ENCODE data around the gene ECE1. TPM values are rescaled to one million over a fixed set of nuclear protein-coding genes. Genes with fewer than 3 reads are reported as not detected.

ECE1 gene
- 100 to 1,000 TPM; 108 to 120 TPM for total RNA-seq
- long read RNA-seq, donor 1, full-length matches to known transcripts: 14 of 52 reads
- long read RNA-seq, donor 1, partial matches to known transcripts: 11 of 52 reads
- long read RNA-seq, donor 1, other reads (novel, unspliced or antisense): 27 of 52 reads
- long read RNA-seq, donor 2, full-length matches to known transcripts: 34 of 154 reads
- long read RNA-seq, donor 2, partial matches to known transcripts: 21 of 154 reads
- long read RNA-seq, donor 2, other reads (novel, unspliced or antisense): 99 of 154 reads

DNA sequence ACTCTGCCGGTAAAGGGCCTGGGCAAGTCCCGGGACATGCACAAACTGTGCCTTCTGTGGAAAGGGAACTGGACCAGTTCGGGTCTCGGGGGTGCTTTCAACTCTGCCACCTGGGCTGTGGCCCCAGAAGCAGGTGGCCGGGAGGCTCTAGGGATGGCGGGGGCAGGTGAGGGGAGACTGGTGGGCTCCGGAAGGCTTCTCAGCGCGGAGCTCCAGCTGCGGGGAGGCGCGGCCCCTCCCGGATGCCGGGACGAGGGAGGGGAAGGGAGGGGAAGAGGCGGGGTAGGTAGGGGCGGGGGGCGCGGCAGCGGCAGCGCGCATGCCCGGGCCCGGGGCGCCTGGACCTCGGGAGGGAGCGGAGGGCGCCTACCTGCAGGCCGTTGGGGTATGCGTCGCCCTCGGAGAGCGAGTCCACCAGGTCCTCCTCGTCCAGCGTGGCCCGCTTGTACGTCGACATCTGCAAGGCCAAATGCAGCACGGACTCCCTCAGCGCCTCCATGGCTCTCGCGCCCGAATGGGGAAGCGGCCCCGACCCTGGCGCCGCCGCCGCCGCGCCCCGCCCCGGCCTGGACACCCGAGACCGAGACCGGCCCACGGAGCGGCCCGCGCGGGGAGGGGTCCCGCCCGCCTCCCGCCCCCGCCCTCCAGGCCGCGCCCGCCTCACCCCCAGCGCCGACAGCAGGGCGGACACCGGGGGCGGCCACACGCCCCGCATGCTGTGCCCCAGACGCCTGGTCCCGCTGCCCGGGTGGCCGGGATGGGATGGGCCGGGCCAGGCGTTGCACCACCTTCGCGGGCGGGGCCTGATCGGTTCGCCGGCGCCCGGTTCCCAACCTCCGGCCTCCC, at the start of gene ECE1:
Gene ECE1 (minus strand): TSS at position 764 of the 846 bp plus-strand sequence. CDS start 49 bp downstream, at position 715.
- intact Hi-C loops (cut with DNase I): no loop called here
- no peak for DNase-seq (ENCODE audit: low spot score)

DNA sequence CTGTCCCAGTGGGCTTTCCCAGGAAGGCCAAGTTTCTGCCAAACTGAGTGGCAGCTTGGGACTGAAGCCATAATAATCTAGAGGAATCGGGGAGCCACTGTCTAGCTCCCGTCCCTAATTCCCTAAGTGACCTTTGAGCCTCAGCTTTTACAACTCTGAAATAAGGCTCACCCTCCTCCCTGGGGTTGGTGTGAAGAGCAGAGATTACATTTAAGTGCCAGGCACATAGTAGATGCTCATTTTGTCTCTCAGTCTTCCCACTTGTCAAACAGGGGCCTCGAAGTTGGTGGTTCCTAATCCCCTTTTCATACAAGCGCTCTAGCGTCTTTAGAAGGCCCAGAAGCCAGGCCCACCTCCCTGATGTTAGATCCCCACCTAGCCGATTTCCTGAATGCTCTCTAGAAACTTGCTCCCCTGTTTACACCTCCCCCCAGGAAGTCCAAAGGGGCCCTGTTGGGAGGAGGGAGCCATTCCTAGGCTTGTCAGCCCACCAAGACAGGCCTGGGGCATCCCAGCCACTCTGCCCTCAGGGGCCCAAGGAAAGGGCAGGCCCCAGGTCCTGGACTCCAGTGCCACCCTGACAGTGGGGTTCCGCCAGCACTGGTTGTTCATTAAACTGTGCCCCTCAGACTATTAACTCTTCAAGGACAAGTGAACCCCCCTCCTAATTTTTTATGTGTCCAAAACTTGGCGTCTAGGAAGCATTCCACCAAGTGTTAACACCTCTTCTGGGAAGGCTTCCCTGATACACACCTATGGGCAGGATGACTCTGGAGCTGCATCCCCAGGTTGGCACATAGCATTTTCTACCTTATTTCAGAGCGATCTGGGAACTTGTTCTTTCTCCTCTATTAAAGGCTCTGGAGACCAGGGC, 49.3 kb upstream of the ECE1 start:
- intact Hi-C loops (cut with DNase I): loop anchor here in 1 of 2 donors (5.0 kb wide), 1 partner anchor 87 kb away; no protein-coding TSS in a partner anchor
- no peak for DNase-seq (ENCODE audit: low spot score)

DNA sequence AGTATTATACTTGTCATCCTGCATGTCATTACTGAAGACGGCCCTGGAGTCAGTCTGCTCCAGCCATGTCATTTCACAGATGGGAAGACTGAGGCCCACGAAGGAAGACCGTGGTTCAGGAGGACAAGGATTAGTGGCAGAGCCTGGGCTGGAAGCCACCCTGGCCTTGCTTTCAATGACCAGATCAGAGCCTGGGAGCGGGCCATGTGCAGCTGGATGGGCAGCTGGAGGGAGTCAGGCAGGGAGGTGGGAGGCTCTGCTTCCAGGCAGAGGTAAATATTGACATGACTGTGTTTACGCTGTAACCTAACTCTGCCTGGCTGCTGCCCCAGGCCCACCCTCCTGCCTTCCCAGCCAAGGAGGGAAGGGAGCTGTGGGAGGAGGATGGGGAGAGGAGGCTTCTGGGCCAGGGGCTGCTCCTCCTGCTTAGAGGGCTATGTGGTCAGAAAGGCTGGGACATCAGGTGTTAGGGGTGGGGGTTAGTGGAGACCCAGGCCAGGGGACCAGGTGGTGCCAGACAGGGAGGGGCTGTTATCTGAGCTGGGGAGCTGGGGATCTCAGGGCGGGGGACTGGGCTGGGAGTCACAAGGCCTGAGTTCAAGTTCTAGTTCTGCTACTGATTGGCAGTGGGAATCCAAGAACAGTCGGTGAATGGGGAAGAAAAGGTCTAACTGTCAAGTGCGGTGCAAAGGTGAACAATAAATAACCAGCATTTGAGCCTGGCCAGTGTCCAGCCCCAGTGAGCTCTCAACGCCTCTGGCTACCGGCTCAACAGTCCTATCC, 48.5 kb upstream of the ECE1 start:
- intact Hi-C loops (cut with DNase I): loop anchor here in 1 of 2 donors (5.0 kb wide), 1 partner anchor 86 kb away; no protein-coding TSS in a partner anchor

DNA sequence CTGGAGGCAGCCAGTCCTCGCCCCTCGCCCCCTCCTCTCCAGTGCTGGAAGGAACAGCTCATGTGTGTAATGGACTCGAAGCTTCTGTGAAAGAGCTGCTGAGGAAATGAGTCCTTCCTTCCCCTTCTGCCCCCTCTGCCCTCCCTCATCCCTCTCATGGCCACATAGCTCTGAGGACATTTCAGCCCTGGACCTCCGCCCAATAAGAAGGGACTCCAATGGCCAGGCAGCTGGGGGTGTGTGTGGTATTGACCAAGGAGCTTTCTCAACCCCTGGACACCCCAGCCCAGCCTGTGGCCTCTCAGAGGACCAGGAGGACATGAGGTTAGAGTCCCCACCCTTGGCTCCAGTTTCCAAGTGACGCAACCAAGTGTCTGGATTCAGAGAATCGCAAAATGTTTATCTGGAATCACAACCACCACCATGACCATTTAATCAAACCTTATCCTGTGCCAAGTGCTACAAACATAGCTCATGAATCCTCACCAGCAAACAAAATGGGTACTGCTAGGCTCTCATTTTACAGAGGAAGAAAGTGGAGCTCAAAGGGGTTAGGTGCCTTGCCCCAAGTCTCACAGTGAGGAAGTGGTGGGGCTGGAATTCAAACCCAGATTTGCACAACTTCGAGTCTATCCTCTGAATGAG, 47.8 kb upstream of the ECE1 start:
- intact Hi-C loops (cut with DNase I): loop anchor here in 1 of 2 donors (5.0 kb wide), 1 partner anchor 86 kb away; no protein-coding TSS in a partner anchor
- peak; percentile 98 for DNase-seq (ENCODE audit: low spot score)

More for the DNA sequence above, 48.5 kb upstream of the ECE1 start:
- peak; percentile 90 for DNase-seq (ENCODE audit: low spot score)

DNA sequence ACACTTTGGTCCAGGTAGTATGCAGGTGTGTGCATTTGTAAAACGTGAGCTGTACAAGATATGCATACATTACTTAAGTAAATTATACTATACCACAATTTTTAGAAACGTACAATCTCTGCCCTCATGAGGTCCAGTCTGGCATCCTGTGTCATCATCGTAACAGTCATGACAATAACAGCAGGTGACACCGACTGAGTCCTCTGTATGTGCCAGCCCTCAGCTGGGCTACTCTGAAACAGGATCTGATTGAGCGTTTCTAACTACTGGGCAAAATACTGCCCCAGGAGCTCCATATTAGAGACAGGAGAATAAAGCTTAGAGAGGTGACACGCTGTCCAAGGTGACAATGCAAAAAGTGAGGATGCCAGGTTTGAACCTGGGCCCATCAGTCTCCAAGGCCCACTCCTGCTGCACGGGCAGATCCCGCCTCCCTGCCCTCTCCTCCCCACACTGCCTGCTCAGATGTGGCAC, 47.2 kb upstream of the ECE1 start:
- intact Hi-C loops (cut with DNase I): loop anchor here in 1 of 2 donors (5.0 kb wide), 1 partner anchor 85 kb away; no protein-coding TSS in a partner anchor
- no peak for DNase-seq (ENCODE audit: low spot score)

DNA sequence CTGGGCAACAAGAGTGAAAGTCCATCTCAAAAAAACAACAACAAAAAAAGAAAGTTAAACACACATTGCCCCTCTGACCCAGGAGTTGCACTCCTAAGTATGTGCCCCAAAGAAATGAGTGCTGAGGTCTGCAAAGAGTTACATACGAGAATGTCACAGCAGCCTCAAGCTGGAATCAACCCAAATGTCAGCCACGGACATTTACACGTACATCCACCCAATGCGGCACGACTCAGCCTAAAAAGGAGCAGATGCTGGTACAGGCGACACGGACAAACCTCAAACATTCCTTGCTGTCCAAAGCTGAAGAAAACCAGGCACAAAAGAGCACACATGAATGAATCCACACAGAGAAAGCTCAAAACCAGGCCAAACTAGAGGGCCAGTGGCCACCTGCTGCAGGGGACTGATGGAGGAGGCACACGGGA, 46.8 kb upstream of the ECE1 start:
- no peak for DNase-seq (ENCODE audit: low spot score)
- intact Hi-C loops (cut with DNase I): loop anchor here in 1 of 2 donors (5.0 kb wide), 1 partner anchor 85 kb away; no protein-coding TSS in a partner anchor

DNA sequence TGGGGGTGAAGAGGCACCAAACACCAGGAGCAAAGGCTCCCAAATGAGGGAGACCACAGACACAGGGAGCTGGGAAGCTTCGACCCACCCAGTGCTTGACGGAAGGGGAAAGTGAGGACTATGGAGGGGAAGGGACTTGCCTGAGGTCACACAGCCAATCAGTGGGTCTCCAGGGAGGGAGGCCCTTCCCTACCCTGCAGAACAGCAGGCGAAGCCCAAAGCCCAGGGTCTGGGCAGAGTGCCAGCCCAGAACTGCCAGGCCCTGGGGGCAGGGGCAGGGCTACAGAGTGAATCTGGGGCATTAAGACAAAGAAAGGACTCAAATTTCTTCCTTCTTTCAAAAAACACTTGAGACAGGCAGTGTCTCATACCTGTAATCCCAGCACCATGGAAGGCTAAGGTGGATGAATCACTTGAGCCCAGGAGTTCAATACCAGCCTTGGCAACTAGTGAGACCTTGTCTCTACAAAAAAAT, 45.5 kb upstream of the ECE1 start:
- intact Hi-C loops (cut with DNase I): loop anchor here in 1 of 2 donors (5.0 kb wide), 1 partner anchor 83 kb away; no protein-coding TSS in a partner anchor
- DNase-seq (ENCODE audit: low spot score): no peak

DNA sequence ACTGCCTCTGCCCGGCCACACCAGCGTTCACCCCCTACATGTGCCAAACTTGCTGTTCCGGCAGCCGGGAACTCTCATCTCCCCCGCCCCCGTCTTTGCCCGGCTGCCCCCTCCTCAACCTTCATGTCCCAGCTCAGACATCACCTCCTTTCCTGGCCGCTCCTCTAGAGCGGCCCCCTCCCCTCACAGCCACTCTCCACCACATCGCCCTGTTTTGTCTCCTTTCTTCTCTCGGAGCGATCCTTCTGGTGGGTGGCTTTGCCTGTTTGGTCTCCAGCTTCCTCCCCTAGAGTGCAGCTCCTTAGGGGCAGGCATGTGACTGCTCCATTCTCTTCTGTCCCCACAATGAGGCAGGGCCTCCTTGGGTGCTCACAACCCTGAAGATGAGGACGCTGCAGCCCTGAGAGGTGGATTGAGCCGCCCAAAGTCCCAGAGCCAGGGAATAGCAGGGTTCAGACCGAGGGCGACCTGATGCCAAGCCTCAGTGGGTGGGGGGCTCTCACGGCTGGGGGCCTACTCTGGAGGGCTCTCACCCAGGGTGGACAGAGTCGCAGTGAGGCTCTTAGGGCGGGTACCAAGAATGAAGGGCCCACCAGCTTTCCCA, 44.9 kb upstream of the ECE1 start:
- intact Hi-C loops (cut with DNase I): loop anchor here in 1 of 2 donors (5.0 kb wide), 1 partner anchor 83 kb away; no protein-coding TSS in a partner anchor
- no peak for DNase-seq (ENCODE audit: low spot score)

DNA sequence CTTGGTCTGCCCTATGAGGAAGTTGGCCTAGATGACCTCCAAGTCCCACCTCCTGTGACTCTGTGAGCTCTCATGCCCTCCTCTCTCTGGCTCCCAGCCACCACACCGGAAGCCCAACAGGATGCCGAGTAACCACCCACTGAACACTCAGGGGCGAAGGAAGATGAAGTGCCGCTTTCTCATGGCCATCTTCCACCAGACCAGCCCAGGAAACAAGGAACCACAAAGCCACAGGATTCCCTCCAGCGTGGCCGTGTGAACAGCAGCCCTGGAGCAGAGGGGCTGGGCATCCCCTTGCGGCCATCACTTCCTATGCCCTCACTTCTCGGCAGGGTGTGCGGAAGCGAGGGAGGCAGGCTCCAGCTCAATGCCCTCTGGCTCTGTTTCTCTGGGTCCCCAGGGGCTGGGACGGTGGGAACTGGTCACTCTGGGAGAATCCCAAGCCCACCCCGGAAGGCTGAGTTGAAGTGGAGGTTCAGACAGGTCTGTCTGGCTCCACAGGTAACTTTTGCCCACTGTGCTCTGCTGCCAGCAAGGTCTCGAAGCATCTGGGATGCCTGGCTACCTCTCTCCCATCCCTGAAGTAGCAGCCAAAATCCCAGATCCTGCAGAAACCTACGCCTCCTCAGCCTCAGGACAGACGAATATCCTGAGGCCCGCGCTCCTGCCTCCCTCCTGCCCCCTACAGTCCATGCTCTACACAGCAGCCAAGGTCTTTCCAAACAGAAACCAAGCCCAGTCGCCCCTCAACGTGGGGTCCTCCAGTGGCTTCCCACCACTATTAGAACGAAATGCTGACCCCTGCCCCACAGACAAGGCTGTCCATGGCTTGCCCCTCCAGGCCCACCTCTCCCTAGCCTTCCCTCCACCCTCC, 44.2 kb upstream of the ECE1 start:
- intact Hi-C loops (cut with DNase I): loop anchor here in 1 of 2 donors (5.0 kb wide), 1 partner anchor 82 kb away; no protein-coding TSS in a partner anchor
- DNase-seq (ENCODE audit: low spot score): peak; percentile 94

DNA sequence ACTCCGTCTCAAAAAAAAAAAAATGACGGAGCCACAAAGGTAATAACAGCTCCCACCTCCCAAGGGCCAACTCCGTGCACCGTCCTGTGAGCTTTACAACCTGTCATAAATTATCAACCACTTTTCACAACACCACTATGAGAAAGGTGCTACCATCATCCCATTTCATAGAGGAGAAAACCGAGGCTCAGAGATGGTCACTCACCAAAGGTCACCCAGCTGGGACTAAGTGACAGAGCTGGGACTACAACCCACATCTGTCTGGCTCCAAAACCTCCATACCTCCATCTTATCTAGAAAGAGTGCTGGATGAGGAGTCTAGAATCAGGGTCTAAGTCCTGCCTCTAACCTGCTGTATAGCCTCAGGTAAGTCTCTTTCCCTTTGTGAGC, 43.6 kb upstream of the ECE1 start:
- DNase-seq (ENCODE audit: low spot score): no peak
- intact Hi-C loops (cut with DNase I): no loop called here

DNA sequence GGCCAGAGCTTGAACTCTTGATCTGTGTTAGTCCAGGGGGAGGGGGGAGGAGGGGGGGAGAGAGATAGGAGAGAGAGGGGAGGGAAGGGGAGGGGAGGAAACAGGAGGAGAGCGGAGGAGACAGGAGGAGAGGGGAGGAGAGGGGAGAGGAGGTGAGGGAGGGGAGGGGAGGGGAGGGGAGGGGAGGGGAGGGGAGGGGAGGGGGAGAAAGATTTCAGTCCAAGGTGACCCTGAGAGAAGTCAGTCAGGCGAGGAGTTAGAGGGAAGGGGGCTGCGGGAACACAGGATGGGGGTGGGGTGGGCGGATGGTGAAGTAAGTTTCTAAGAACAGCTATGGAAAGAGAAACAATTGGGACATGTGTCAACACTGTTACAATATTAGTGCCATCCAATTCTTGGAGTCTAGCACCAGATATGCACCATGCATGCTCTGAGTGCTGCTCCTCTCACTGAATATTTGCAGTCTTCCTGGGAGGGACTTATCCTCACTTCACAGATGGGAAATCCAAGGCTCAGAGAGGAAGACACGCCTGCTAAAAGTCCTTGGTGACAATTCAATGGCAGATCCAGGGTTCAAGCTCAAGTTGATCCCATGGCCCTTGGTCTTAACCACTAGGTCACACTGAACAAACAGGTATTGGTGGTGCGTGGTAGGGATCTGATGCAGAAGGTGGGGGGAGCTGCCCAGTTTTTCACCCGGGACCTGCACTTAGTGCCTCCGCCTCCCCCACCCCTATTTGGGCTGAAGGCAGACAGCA, 42.5 kb upstream of the ECE1 start:
- intact Hi-C loops (cut with DNase I): no loop called here
- no peak for DNase-seq (ENCODE audit: low spot score)

DNA sequence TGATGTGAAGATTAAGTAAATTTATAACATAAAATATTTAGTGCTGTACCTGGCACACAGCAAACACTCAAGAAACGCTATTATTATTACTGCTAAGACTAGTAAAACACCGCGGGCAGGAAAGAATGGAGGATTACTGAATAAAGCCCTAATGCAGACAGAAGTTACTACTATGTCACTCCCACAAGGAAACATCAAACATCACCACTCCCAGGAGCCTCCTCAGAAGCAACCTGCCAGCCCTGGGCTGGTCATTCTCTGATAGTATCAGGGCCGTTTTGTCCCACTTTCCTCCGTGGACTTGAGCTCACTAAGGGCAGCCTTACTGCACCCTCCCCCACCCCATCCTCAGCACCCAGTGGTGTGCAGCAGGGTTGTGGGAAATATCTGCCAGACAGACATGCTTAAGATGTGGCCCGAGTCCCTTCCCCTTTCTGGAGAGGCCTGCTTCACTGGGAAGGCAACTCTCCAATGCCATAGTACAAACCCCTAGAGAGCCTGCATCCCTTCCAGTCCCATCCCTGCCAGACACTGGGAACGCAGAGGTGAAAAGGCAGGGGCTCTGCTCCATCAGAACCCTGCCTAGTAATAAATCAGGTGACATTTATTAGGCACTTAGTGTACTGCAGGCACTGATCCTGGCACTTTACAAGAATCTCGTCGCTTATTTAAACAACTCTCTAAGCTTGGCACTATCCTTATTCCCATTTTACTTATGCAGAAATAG, 41.7 kb upstream of the ECE1 start:
- no peak for DNase-seq (ENCODE audit: low spot score)
- intact Hi-C loops (cut with DNase I): no loop called here

DNA sequence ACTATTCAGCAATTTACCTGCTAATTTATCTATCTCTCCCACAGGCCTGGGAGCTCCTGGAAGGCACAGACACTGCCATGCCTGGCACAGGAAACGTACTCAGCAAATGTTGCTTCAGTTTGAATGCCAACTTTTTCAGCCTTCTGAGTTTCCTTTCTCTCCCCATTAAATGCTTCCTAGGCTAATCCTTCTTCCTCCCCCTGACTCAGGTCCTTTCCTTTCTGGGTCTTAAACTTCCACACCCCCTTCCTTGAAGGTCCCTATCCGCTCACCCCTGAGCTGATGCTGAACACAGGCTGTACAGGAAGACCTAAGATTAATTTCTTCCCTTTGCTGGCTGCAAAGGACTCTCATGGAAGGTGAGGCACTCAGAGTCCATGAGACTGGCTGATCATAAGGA, 40.3 kb upstream of the ECE1 start:
- intact Hi-C loops (cut with DNase I): no loop called here
- DNase-seq (ENCODE audit: low spot score): no peak

DNA sequence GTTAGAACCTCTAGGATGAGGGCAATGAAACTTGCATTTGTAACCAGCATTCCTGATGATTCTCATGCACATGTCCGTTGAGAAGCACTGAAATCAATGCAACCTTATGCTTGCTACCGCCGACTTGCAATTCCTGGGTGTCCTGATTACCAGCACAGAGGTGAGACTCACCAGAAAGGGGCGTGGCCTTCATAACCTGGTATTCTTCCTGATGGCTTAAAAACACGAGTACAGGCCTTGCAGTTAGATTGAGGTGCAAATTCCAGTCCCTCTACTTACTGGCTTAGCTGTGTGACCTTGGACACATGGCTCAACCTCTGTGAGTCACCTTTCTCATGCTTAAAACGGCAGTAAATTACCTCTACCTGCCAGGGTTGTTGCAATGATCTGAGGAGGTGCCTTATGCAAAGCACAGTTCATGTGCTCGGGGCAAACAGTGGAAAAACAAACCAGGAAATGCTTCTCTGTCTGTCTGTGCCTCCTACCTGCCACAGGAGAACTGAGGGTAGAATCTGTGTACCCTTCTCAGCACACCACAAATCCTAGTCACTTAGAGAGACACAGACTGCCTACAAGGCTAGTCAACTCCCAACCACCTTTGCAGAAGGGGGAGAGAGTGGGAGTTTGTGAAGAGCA, 39.1 kb upstream of the ECE1 start:
- DNase-seq (ENCODE audit: low spot score): no peak
- intact Hi-C loops (cut with DNase I): no loop called here
